Vagina (tissue), 2 donors: ENCODE data around the gene FAM53A.

ENCODE experiments used
- CTCF ChIP-seq, 3 experiments: fragments of 450-650 bp in 2 of 3; fragments of 200-600 bp in 1 of 3; sonication (generic) in 1 of 3; IDR thresholded peaks; one replicate each; pipeline ENCODE4 v1.5.1; 2017 to 2019; ENCODE audit warnings: antibody characterized with exemption in 3 of 3, mild to moderate bottlenecking in 2 of 3, moderate library complexity in 2 of 3
- POLR2A ChIP-seq, 2 donors: fragments of 450-650 bp; IDR thresholded peaks; one replicate each; pipeline ENCODE4 v1.6.1; 2017; ENCODE audit warnings: antibody characterized with exemption in 2 of 2, mild to moderate bottlenecking in 2 of 2, moderate library complexity in 2 of 2

DNA sequence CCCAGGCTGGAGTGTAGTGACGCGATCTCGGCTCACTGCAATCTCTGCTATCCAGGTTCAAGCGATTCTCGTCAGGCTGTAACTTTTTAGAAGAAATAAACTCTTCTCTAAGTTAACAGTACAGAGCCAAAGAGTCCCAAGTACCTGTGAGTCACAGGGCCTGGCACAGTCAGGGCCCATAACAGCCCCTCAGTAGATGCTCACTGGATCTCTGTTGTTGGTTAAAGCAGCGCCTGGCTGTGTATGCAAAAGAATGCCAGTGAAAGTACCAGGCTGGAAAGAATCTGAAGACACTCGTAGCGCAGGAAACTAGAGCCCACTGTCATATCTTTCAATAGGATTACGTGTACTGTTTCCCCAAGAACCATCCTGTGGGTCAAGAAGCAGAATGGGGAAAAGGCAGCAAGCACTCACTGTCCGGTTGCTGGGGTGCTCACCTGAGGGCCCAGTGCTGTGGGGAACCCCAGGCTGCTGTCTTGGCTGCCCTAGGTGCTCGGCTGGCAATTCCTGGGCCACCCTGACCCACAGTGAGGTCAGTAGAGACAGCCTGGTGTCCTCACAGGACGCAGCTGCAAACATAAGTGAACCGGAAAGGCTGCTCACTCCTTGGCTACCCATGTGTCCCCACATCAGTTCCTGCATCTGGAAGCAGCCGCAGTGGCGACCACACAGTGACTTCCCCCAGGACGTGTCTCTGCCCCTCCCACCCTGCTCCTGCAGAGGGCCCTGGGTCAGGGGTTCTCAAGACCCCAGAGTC, 31.1 kb upstream of the FAM53A start:
- TF ChIP-seq CTCF (IDR thresholded peaks at IDR 0.05) (no peak), POLR2A (IDR thresholded peaks at IDR 0.05) (no peak)
